SK-N-SH (cell line): Measurements from ENCODE around the gene MTPN. TPM values are rescaled to one million over a fixed set of nuclear protein-coding genes. Genes with fewer than 3 reads are reported as not detected.

Source experiments
- CTCF ChIA-PET: fragments of 300-600, 350-600 bp; formaldehyde crosslinking; extraction: SDS; loops from one replicate; lab custom pipeline; 2021; lab: Yijun Ruan, JAX
- POLR2A ChIA-PET: fragments of 350-600 bp; sonication (Branson Sonifier 250); formaldehyde crosslinking; extraction: SDS; loops from one replicate; lab custom pipeline; 2020; ENCODE audit warnings: antibody characterized with exemption, inconsistent platforms; lab: Yijun Ruan, JAX
- DNase-seq: peaks from one replicate; pipeline ENCODE4 v3.0.0; 2012
- H2AFZ ChIP-seq: fragments of 200-600 bp; sonication (generic); 2 replicates; pipeline ENCODE4 v1.8.1; 2016; ENCODE audit warnings: antibody characterized with exemption, mild to moderate bottlenecking, low read depth
- H3F3A ChIP-seq: fragments of 200-600 bp; sonication (generic); replicated peaks from 2 replicates; pipeline ENCODE3; 2016; ENCODE audit warnings: antibody characterized with exemption, mild to moderate bottlenecking; ENCODE audit not compliant: insufficient read depth
- H3K27ac ChIP-seq, 2 experiments: fragments of 200-500 bp in 1 of 2; fragments of 200-600 bp in 1 of 2; sonication (Bioruptor generic) in 1 of 2; sonication (generic), shearing (Covaris generic) in 1 of 2; 2 replicates each; pipeline versions ENCODE4 v1.5.1 to v1.6.1; 2014 to 2016; ENCODE audit warnings: low read depth in 2 of 2, inconsistent platforms in 1 of 2, low read length in 1 of 2, mild to moderate bottlenecking in 1 of 2, mixed read lengths in 1 of 2
- H3K27me3 ChIP-seq: fragments of 200-600 bp; sonication (generic), shearing (Covaris generic); 2 replicates; pipeline ENCODE4 v1.6.1; 2016; ENCODE audit warnings: mixed run types; ENCODE audit not compliant: insufficient read depth
- H3K36me3 ChIP-seq, 2 experiments: fragments of 200-500 bp in 1 of 2; fragments of 200-600 bp in 1 of 2; sonication (Bioruptor generic) in 1 of 2; sonication (generic) in 1 of 2; replicated peaks in 1 of 2; 2 replicates each; pipeline versions ENCODE3 to v1.5.1; 2014 to 2016; ENCODE audit warnings: low read length in 1 of 2, mild to moderate bottlenecking in 1 of 2; ENCODE audit not compliant: insufficient read depth in 2 of 2, control insufficient read depth in 1 of 2
- H3K4me1 ChIP-seq, 2 experiments: fragments of 200-500 bp in 1 of 2; fragments of 200-600 bp in 1 of 2; sonication (Bioruptor generic) in 1 of 2; sonication (generic), shearing (Covaris generic) in 1 of 2; 2 replicates each; pipeline versions ENCODE4 v1.5.1 to v1.6.1; 2014 to 2016; ENCODE audit warnings: low read depth in 1 of 2, low read length in 1 of 2, mixed run types in 1 of 2; ENCODE audit not compliant: insufficient read depth in 2 of 2, control insufficient read depth in 1 of 2
- H3K4me2 ChIP-seq: fragments of 200-600 bp; sonication (generic), shearing (Covaris generic); 2 replicates; pipeline ENCODE4 v1.6.1; 2017; ENCODE audit warnings: mixed run types
- H3K4me3 ChIP-seq, 2 experiments: fragments of 200-500 bp in 1 of 2; fragments of 200-600 bp in 1 of 2; sonication (Bioruptor generic) in 1 of 2; sonication (generic), shearing (Covaris generic) in 1 of 2; 2 replicates each; pipeline versions ENCODE4 v1.5.1 to v1.8.1; 2014 to 2016; ENCODE audit warnings: low read depth in 2 of 2, inconsistent platforms in 1 of 2, low read length in 1 of 2, mild to moderate bottlenecking in 1 of 2, mixed read lengths in 1 of 2, moderate library complexity in 1 of 2
- H3K79me2 ChIP-seq: fragments of 200-600 bp; sonication (generic); 2 replicates; pipeline ENCODE4 v1.8.1; 2017; ENCODE audit warnings: mild to moderate bottlenecking; ENCODE audit not compliant: insufficient read depth
- H3K9ac ChIP-seq: fragments of 200-600 bp; sonication (generic); 2 replicates; pipeline ENCODE4 v1.6.1; 2017; ENCODE audit warnings: mixed run types
- H3K9me2 ChIP-seq: fragments of 200-600 bp; sonication (generic); 2 replicates; pipeline ENCODE4 v1.6.1; 2017; ENCODE audit warnings: mixed run types
- H3K9me3 ChIP-seq: fragments of 200-600 bp; sonication (generic); 2 replicates; pipeline ENCODE4 v1.6.1; 2017; ENCODE audit warnings: mixed run types, mild to moderate bottlenecking, moderate library complexity
- H4K20me1 ChIP-seq: fragments of 200-600 bp; sonication (generic); 2 replicates; pipeline ENCODE4 v1.6.1; 2017; ENCODE audit warnings: mild to moderate bottlenecking, mixed run types; ENCODE audit not compliant: insufficient read depth
- CTCF ChIP-seq: fragments of 200-600 bp; sonication (generic); IDR thresholded peaks from 2 replicates; pipeline ENCODE4 v1.6.1; 2017; ENCODE audit warnings: antibody characterized with exemption, mild to moderate bottlenecking, moderate library complexity
- EZH2phosphoT487 ChIP-seq: fragments of 200-600 bp; sonication (generic); IDR thresholded peaks from 2 replicates; pipeline ENCODE4 v1.6.1; 2017; ENCODE audit warnings: low read depth, mixed run types, mild to moderate bottlenecking, antibody characterized with exemption, moderate library complexity, borderline replicate concordance
- FOSL2 ChIP-seq: IDR thresholded peaks from 2 replicates; pipeline ENCODE4 v1.4.0; 2012; ENCODE audit warnings: low read depth, mild to moderate bottlenecking, moderate library complexity, borderline replicate concordance
- GATA2 ChIP-seq: sonication (generic); formaldehyde crosslinking; IDR thresholded peaks from 2 replicates; pipeline ENCODE4 v1.5.0; 2020; ENCODE audit warnings: mild to moderate bottlenecking, missing genetic modification reagents
- JUND ChIP-seq: IDR thresholded peaks from 2 replicates; pipeline ENCODE4 v1.4.0; 2012
- MXI1 ChIP-seq: IDR thresholded peaks from 2 replicates; pipeline ENCODE4 v1.6.1; 2012; ENCODE audit warnings: mild to moderate bottlenecking, low read depth, low read length, improper control_type of control experiment
- NFIC ChIP-seq: IDR thresholded peaks from 2 replicates; pipeline ENCODE4 v1.4.0; 2012; ENCODE audit warnings: borderline replicate concordance
- PBX3 ChIP-seq: IDR thresholded peaks from 2 replicates; pipeline ENCODE4; 2012
- RCOR1 ChIP-seq: fragments of 150-350 bp; IDR thresholded peaks from 2 replicates; pipeline ENCODE4 v1.6.1; 2017; ENCODE audit warnings: antibody characterized with exemption, low read length
- REST ChIP-seq: IDR thresholded peaks from 2 replicates; pipeline ENCODE4 v1.6.1; 2012; ENCODE audit warnings: mild to moderate bottlenecking, low read depth, low read length, moderate library complexity
- RFX5 ChIP-seq: IDR thresholded peaks from 2 replicates; pipeline ENCODE4 v1.6.1; 2012; ENCODE audit warnings: mild to moderate bottlenecking, improper control_type of control experiment, low read length
- RXRA ChIP-seq: IDR thresholded peaks from 2 replicates; pipeline ENCODE4 v1.4.0; 2012; ENCODE audit warnings: low read depth, mild to moderate bottlenecking, borderline replicate concordance
- SIN3A ChIP-seq: IDR thresholded peaks from 2 replicates; pipeline ENCODE4 v1.6.1; 2012; ENCODE audit warnings: low read depth, mild to moderate bottlenecking, low read length, moderate library complexity, borderline replicate concordance
- SMC3 ChIP-seq: IDR thresholded peaks from 2 replicates; pipeline ENCODE4 v1.6.1; 2012; ENCODE audit warnings: low read depth, low read length, improper control_type of control experiment
- TAF1 ChIP-seq: IDR thresholded peaks from 2 replicates; pipeline ENCODE4 v1.6.1; 2012; ENCODE audit warnings: low read depth, mild to moderate bottlenecking, low read length, moderate library complexity, borderline replicate concordance
- TCF12 ChIP-seq: IDR thresholded peaks from 2 replicates; pipeline ENCODE4 v1.4.0; 2012
- YY1 ChIP-seq: IDR thresholded peaks from 2 replicates; pipeline ENCODE4 v1.4.0; 2012; ENCODE audit warnings: low read depth, mild to moderate bottlenecking
- ZBTB33 ChIP-seq: IDR thresholded peaks from 2 replicates; pipeline ENCODE4 v1.4.0; 2012; ENCODE audit warnings: low read depth, borderline replicate concordance
- WGBS: methylation state at CpG from one replicate; pipeline ENCODE4 v1.1.6; 2017; ENCODE audit warnings: low lambda C conversion rate; 5-methylcytosine and 5-hydroxymethylcytosine counted together
- polyA plus RNA-seq, 3 experiments: library from polyadenylated mRNA; depleted of rRNA; stranded (reverse); fragments of >200 nt; gene quantifications; 2 replicates each; pipeline ENCODE4 v1.2.3, GENCODE V29; 2012
- TF ChIP-seq, protein P1 (sequence below): IDR thresholded peaks from 2 replicates; pipeline ENCODE4 v1.4.0; 2012; ENCODE audit warnings: low read depth
- TF ChIP-seq, protein P2 (sequence below): IDR thresholded peaks from 2 replicates; pipeline ENCODE4 v1.4.0; 2012; ENCODE audit warnings: low read depth, borderline replicate concordance

Gene MTPN
- polyA plus RNA-seq, 1 of the 3 experiments (the other 2 are of a cell fraction) = 135 TPM

DNA sequence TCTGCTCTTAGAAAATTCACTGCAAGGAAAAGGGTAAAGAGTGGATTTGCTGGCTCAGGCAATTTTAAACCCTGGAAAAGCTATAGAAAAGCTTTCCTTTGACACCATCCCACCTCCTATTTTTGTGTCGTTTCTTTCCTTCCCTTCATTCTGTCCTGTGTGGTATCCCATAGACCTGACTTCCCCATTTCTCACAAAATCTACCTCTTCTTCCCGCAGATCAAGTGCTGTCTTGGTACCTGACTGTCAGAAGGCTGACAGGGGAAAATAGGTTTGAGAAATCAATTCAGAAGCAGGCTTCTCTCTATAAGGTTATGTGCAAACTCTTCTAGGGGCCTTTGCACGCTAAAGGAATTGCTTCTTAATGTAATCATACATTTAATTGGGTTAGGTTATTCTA lies 98.9 kb downstream of the MTPN start (continued):
- TF ChIP-seq REST = no peak
- no peak for TF ChIP-seq TCF12
- TF ChIP-seq, protein P1, sequence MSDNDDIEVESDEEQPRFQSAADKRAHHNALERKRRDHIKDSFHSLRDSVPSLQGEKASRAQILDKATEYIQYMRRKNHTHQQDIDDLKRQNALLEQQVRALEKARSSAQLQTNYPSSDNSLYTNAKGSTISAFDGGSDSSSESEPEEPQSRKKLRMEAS = no peak
- TF ChIP-seq ZBTB33 = no peak
- TF ChIP-seq CTCF = no peak
- TF ChIP-seq EZH2phosphoT487 = no peak
- TF ChIP-seq RXRA = no peak
- no peak for TF ChIP-seq GATA2 (CRISPR knock-in tag)

DNA sequence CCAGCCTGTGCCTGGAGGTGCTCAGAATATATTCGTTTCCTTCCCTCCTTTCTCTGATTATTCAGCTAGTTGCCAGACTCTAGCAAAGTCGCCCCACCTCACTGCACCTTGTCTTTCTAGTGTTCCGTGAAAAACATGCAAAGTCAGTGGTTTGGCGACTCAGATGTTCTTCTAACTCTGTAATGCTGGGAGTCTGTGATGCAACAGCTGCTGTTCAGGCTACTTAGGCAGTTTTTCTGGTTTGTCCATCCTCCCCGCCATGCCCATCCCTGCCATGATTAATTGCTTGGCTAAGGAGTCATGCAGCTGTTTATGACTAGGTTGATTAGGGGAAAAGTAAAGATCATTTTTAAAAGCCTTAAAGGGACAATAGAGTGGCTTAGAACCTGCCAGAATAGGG lies 99.4 kb downstream of the MTPN start:
- Histone ChIP-seq H3K27me3 (no peaks in the 10 kb centered on the region), H3K79me2 (no peaks in the 10 kb centered on the region), H3K27ac (no peak overlapping the region), H2AFZ (no peak overlapping the region), H3K9me3 (no peaks in the 10 kb centered on the region), H3K9me2 (no peaks in the 10 kb centered on the region; the same call in 1 of the 2 replicates), H3K4me3 (no peak overlapping the region), H3K36me3 (no peaks in the 10 kb centered on the region), H3F3A (peaks cover 3% of the 10 kb centered on the region), H3K4me1 (no peaks in the 10 kb centered on the region), H4K20me1 (no peaks in the 10 kb centered on the region), H3K4me2 (no peak overlapping the region), H3K9ac (no peak overlapping the region)
- no peak for DNase-seq
- ChIA-PET POLR2A (no interaction called here), CTCF (interaction anchor here (1.0 kb wide), 1 partner anchor 59 kb away, joined by 3 read pairs; no protein-coding TSS in a partner anchor)
- WGBS = 50% methylated on average over 5 of the region's 5 CpGs
- no peak for TF ChIP-seq EZH2phosphoT487
- no peak for TF ChIP-seq ZBTB33
- TF ChIP-seq RFX5 = no peak
- TF ChIP-seq PBX3 = no peak
- TF ChIP-seq MXI1 = no peak
- TF ChIP-seq, protein P2, sequence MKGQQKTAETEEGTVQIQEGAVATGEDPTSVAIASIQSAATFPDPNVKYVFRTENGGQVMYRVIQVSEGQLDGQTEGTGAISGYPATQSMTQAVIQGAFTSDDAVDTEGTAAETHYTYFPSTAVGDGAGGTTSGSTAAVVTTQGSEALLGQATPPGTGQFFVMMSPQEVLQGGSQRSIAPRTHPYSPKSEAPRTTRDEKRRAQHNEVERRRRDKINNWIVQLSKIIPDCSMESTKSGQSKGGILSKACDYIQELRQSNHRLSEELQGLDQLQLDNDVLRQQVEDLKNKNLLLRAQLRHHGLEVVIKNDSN = no peak
- no peak for TF ChIP-seq SIN3A
- TF ChIP-seq TAF1 = no peak
- TF ChIP-seq NFIC = no peak
- TF ChIP-seq FOSL2 = no peak
- no peak for TF ChIP-seq GATA2 (CRISPR knock-in tag)
- TF ChIP-seq JUND = no peak
- TF ChIP-seq RCOR1 = no peak
- TF ChIP-seq YY1 = no peak
- no peak for TF ChIP-seq TCF12
- no peak for TF ChIP-seq SMC3
